ENCODE results near the gene LRRC14B. TPM values are rescaled to one million over a fixed set of nuclear protein-coding genes. Genes with fewer than 3 reads are reported as not detected.

LRRC14B gene
- total RNA-seq, 4 donors from 2014 or later = not detected

GRCh38 chr5:204966-205670 is 13.8 kb downstream of the LRRC14B start:
- Histone ChIP-seq H3K4me1 (peaks cover 0 to 2% of the 10 kb centered on the region in 2 donors), H3K27ac (no peak overlapping the region), H3K36me3 (no peaks in the 10 kb centered on the region), H3K27me3 (no peaks in the 10 kb centered on the region), H3K4me3 (no peak overlapping the region), H3K9me3 (no peaks in the 10 kb centered on the region)
- no peak for DNase-seq
- TF ChIP-seq POLR2A (IDR thresholded peaks at IDR 0.05) (no peak), CTCF (IDR thresholded peaks at IDR 0.05) (no peak)
- intact Hi-C loops (cut with DNase I; ENCODE audit: low total_unique reads) = no loop called here

- TF ChIP-seq POLR2A (IDR thresholded peaks at IDR 0.05) (no peak), CTCF (IDR thresholded peaks at IDR 0.05) (no peak)
- DNase-seq = no peak
- intact Hi-C loops (cut with DNase I; ENCODE audit: low total_unique reads) = no loop called here
- Histone ChIP-seq H3K4me3 (no peak overlapping the region), H3K9me3 (no peaks in the 10 kb centered on the region), H3K36me3 (no peaks in the 10 kb centered on the region), H3K27ac (no peak overlapping the region), H3K27me3 (no peaks in the 10 kb centered on the region), H3K4me1 (peaks cover 0 to 4% of the 10 kb centered on the region in 2 donors)
Measured at GRCh38 chr5:206406-206805, 15.1 kb downstream of the LRRC14B start.

GRCh38 chr5:206927-207536 is 15.7 kb downstream of the LRRC14B start:
- Histone ChIP-seq H3K4me1 (peaks cover 0 to 4% of the 10 kb centered on the region in 2 donors), H3K9me3 (no peaks in the 10 kb centered on the region), H3K36me3 (no peaks in the 10 kb centered on the region), H3K27ac (no peak overlapping the region), H3K27me3 (no peaks in the 10 kb centered on the region), H3K4me3 (no peak overlapping the region)
- DNase-seq = no peak
- TF ChIP-seq POLR2A (IDR thresholded peaks at IDR 0.05) (no peak), CTCF (IDR thresholded peaks at IDR 0.05) (no peak)
- intact Hi-C loops (cut with DNase I; ENCODE audit: low total_unique reads) = no loop called here

- Histone ChIP-seq H3K9me3 (no peaks in the 10 kb centered on the region), H3K4me3 (no peak overlapping the region), H3K27me3 (no peaks in the 10 kb centered on the region), H3K4me1 (peaks cover 0 to 4% of the 10 kb centered on the region in 2 donors), H3K27ac (no peak overlapping the region), H3K36me3 (no peaks in the 10 kb centered on the region)
- no peak for DNase-seq
- intact Hi-C loops (cut with DNase I; ENCODE audit: low total_unique reads) = no loop called here
- no peak for TF ChIP-seq CTCF (IDR thresholded peaks at IDR 0.05)
- no peak for TF ChIP-seq POLR2A (IDR thresholded peaks at IDR 0.05)
Measured at GRCh38 chr5:207599-207998, 16.3 kb downstream of the LRRC14B start.

GRCh38 chr5:208449-209114 is 17.3 kb downstream of the LRRC14B start:
- peaks cover 0 to 4% of the 10 kb centered on the region in 2 donors for H3K4me1 ChIP-seq
- H3K27me3 ChIP-seq = no peaks in the 10 kb centered on the region
- no peaks in the 10 kb centered on the region for H3K36me3 ChIP-seq
- no peak for DNase-seq
- H3K27ac ChIP-seq = no peak overlapping the region
- H3K4me3 ChIP-seq = no peak overlapping the region
- TF ChIP-seq CTCF (IDR thresholded peaks at IDR 0.05) (no peak), POLR2A (IDR thresholded peaks at IDR 0.05) (no peak)
- H3K9me3 ChIP-seq = no peaks in the 10 kb centered on the region
- intact Hi-C loops (cut with DNase I; ENCODE audit: low total_unique reads) = no loop called here
